22Rv1 (cell line): Measurements from ENCODE around the gene AREL1.

ENCODE experiments used
- H3K27ac ChIP-seq: fragments of 450-650 bp; 2 replicates; pipeline ENCODE4 v1.5.1; 2017
- ZFX ChIP-seq: fragments of 450-650 bp; IDR thresholded peaks from 2 replicates; pipeline ENCODE4 v1.6.1; 2017; ENCODE audit warnings: antibody characterized with exemption, borderline replicate concordance
- TF ChIP-seq, protein P1 (sequence below): fragments of 450-650 bp; IDR thresholded peaks from 2 replicates; pipeline ENCODE4 v1.5.1; 2017; ENCODE audit warnings: mild to moderate bottlenecking

The AREL1 gene

DNA sequence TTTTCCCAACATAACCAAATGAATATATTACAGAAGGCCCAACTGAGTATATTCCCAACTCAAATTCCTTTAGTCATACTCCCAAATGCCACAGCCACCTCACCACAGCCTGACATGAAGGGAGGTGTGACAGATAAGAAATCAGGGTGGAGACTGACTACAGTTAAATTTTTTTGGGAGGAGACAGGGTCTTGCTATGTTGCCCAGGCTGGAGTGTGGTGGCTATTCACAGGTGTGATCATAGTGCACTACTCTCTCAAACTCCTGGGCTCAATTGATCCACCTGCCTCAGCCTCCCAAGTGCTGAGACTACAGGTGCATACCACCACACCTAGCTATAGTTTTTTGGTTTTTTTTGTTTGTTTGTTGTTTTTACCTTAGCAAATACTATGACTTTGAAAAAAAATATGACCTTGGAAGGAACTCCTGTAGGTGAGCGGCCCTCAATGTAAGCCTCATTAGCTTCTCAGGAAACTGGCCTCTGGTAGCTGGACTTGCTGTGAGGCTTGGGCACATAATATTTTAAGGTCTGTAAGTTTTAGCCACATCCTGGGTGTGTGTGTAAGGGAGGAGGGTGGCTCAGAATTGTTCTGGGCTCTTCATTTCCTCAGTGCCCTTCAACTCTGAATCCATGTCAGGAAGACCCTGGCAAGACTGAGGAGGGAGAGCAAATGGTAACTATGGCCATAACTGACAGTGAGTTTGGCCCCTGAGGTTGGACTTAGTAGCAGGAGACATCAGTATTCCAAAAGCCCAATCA, 61.8 kb downstream of the AREL1 start:
- TF ChIP-seq, protein P1, sequence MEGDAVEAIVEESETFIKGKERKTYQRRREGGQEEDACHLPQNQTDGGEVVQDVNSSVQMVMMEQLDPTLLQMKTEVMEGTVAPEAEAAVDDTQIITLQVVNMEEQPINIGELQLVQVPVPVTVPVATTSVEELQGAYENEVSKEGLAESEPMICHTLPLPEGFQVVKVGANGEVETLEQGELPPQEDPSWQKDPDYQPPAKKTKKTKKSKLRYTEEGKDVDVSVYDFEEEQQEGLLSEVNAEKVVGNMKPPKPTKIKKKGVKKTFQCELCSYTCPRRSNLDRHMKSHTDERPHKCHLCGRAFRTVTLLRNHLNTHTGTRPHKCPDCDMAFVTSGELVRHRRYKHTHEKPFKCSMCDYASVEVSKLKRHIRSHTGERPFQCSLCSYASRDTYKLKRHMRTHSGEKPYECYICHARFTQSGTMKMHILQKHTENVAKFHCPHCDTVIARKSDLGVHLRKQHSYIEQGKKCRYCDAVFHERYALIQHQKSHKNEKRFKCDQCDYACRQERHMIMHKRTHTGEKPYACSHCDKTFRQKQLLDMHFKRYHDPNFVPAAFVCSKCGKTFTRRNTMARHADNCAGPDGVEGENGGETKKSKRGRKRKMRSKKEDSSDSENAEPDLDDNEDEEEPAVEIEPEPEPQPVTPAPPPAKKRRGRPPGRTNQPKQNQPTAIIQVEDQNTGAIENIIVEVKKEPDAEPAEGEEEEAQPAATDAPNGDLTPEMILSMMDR = no peak
- no peak for TF ChIP-seq ZFX
- no peak overlapping the region for H3K27ac ChIP-seq

DNA sequence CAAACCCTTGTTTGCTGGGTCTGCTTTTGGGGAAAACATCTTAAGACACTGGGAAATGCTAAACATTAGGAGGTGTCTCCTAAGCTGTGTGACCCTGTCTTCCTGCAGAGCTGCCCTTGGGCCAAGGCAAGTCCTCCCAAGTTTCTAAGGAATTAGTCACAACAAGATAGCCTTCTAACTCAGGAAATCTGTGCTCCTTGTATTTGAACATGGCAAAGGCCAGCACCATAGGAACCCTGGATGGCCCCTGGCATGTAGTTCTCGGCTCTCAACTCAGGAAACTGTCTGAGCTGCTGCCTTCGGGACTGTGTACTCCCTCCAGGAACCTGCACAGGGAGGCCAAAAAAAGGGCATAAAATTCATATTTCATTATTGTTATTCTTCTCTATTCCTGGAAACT, 63.2 kb downstream of the AREL1 start:
- H3K27ac ChIP-seq = no peak overlapping the region
- TF ChIP-seq, protein P1 = no peak
- TF ChIP-seq ZFX = no peak

DNA sequence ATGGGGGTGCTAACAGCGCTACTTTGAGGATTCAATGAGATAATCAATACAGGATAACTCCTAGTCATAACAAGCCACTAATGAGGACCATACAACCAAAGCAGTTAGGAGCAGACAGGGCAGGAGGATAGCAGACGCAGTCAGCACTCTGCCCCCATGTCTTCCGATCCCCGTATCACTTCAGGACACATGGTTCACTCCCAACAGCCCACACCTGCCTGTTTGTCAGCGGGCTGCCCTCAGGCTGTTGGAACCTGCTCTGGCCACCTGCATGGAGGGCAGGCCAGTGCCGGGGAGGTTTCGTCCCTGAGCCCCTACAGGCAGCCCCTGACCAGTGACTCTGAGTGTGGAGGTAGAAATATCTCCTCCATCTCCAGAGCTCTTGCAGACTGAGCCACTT, 63.7 kb downstream of the AREL1 start:
- no peak overlapping the region for H3K27ac ChIP-seq
- TF ChIP-seq, protein P1 = no peak
- TF ChIP-seq ZFX = no peak

DNA sequence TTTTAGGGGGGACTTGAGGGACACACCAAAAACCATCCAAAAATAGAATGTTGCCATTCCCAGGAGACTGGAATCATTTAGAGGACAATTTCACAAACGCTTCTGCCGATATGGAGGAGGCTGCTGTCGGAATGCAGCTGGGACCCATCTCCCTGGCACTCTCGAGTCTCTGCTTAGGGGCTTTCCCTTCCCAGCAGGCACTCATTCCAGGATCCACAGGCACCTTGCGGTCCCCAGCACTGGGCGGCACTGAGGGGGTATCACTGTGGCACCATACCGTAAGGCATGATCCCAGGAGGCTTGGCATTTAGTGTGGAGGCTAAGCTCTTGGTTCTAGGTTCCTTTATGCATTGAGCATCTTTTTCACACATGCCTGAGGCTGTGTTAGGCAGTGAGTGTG, 64.3 kb downstream of the AREL1 start:
- TF ChIP-seq, protein P1 = no peak
- no peak for TF ChIP-seq ZFX
- no peak overlapping the region for H3K27ac ChIP-seq

DNA sequence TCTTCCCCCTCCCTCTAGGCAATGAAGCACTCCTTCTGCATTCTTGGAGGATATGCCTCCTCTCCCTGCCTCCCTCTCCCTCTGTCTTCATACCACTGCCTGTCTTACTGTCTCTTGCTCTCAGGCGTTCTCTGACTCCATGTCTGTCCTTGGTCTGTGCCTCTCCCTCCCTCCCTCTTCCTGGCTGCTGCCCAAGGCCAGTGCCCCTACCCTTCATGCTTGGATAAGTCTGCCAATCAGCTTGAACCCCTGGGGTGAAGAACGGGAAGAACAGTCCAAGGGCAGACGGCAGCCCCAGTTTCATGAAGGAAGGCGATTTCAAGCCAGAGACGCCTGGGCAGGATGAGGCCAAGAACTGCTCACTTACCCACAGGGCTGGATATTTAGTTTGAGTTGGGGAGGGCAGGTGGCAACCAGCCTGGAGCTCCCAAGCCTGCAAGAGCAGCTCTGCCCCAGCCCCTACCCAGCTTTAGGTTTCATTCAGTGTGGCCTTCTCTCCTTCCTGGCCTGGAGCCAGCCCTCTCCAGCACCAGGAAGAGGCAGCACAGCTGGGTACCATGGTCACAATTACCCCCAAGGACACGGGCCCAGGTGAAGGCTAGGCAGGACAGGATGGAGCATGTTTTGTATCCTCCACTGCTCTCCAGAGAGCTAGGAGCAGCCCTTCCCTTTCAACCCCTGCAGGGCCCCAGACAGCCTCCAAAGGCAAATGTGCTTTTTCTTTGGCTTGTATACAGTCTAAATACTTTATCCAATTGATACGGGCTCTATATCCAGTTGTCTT, 65.0 kb downstream of the AREL1 start:
- TF ChIP-seq, protein P1 = no peak
- no peak for TF ChIP-seq ZFX
- no peak overlapping the region for H3K27ac ChIP-seq

DNA sequence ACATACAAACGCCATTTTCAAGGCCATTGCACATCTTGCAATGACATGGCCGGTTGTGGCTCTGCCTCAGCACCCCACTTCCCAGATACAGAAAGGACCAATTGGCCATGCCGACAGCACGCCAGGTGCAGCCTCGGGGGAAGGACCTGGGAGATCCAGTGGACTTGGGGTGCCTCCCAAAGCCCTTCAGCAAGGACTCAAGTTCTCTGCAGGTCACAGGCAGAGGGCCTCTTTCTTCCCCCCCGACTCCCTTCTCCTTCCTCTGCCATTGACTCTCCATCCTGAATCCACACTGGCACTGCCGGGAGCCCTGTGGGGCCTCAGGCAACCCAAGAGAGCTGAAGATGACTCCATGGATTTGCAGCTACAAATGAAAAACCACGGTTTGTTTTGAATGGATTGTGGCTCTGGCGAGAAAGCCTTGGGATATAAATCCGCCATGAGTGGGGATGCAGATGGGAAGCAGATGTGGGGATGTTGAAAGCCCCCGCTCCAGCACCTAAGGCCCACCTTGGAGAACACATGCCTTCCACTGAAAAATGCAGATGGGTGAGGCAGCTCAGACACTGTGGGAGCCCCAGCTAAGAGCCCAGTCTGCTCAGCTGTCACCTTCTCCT, 65.7 kb downstream of the AREL1 start:
- TF ChIP-seq ZFX = no peak
- TF ChIP-seq, protein P1 = no peak
- H3K27ac ChIP-seq = no peak overlapping the region
